HEK293 (cell line): ENCODE results near the gene TSKU.

ENCODE experiments used
- CTCF ChIA-PET: fragments of 350-600 bp; formaldehyde crosslinking; extraction: SDS; loops from one replicate; lab custom pipeline; 2021; ENCODE audit warnings: antibody characterized with exemption; lab: Yijun Ruan, JAX
- POLR2A ChIA-PET: fragments of 300-600 bp; formaldehyde crosslinking; extraction: SDS; loops from one replicate; lab custom pipeline; 2020; ENCODE audit warnings: antibody characterized with exemption, inconsistent platforms; lab: Yijun Ruan, JAX
- H3K27ac ChIP-seq: fragments of 200-500 bp; sonication (Bioruptor generic); 2 replicates; pipeline ENCODE4 v1.5.1; 2014; ENCODE audit warnings: low read depth, low read length, control low read depth, inconsistent platforms; ENCODE audit errors: extremely low read depth
- H3K36me3 ChIP-seq, 2 experiments: fragments of 200-500 bp in 1 of 2; sonication (Bioruptor generic) in 1 of 2; 1 replicate in 1 of 2; 2 replicates in 1 of 2; pipeline ENCODE4 v1.5.1; 2014 to 2017; ENCODE audit warnings: inconsistent platforms in 2 of 2, low read length in 2 of 2; ENCODE audit not compliant: control insufficient read depth in 2 of 2, insufficient read depth in 1 of 2
- H3K4me1 ChIP-seq: fragments of 200-500 bp; sonication (Bioruptor generic); 2 replicates; pipeline ENCODE4 v1.5.1; 2014; ENCODE audit warnings: mild to moderate bottlenecking, low read length, inconsistent platforms; ENCODE audit not compliant: control insufficient read depth, insufficient read depth
- H3K4me3 ChIP-seq: 2 replicates; pipeline ENCODE4 v1.5.1; 2011; ENCODE audit warnings: low read depth, mild to moderate bottlenecking, control low read depth, low read length, moderate library complexity
- H3K9me3 ChIP-seq: fragments of 200-500 bp; sonication (Bioruptor generic); 2 replicates; pipeline ENCODE4 v1.5.1; 2014; ENCODE audit warnings: low read depth, low read length, inconsistent platforms; ENCODE audit not compliant: control insufficient read depth, insufficient read depth
- GLI2 ChIP-seq: fragments of 450-650 bp; formaldehyde crosslinking; IDR thresholded peaks from 2 replicates; pipeline ENCODE4; 2017; ENCODE audit warnings: missing biosample characterization, missing genetic modification characterization, low read depth, borderline replicate concordance
- KLF1 ChIP-seq: fragments of 450-650 bp; formaldehyde crosslinking; IDR thresholded peaks from 2 replicates; pipeline ENCODE4 v1.5.1; 2016; ENCODE audit warnings: missing biosample characterization, missing genetic modification characterization
- KLF10 ChIP-seq: fragments of 450-650 bp; IDR thresholded peaks from 2 replicates; pipeline ENCODE4 v1.5.1; 2018; ENCODE audit warnings: missing biosample characterization, mild to moderate bottlenecking, missing genetic modification characterization
- RBAK ChIP-seq: fragments of 450-650 bp; formaldehyde crosslinking; IDR thresholded peaks from 2 replicates; pipeline ENCODE4 v1.5.1; 2016; ENCODE audit warnings: missing biosample characterization, missing genetic modification characterization
- SP7 ChIP-seq: fragments of 450-650 bp; formaldehyde crosslinking; IDR thresholded peaks from 2 replicates; pipeline ENCODE4 v1.5.1; 2016; ENCODE audit warnings: missing biosample characterization, missing genetic modification characterization
- TRIM28 ChIP-seq: IDR thresholded peaks from 2 replicates; pipeline ENCODE4 v1.6.1; 2011; ENCODE audit warnings: low read length, control low read depth, borderline replicate concordance
- TSHZ1 ChIP-seq: fragments of 450-650 bp; formaldehyde crosslinking; IDR thresholded peaks from 2 replicates; pipeline ENCODE4 v1.5.1; 2016; ENCODE audit warnings: missing biosample characterization, missing genetic modification characterization, borderline replicate concordance
- YY1 ChIP-seq: fragments of 450-650 bp; formaldehyde crosslinking; IDR thresholded peaks from 2 replicates; pipeline ENCODE4 v1.5.1; 2018; ENCODE audit warnings: missing biosample characterization, missing genetic modification characterization
- ZFHX2 ChIP-seq: fragments of 450-650 bp; formaldehyde crosslinking; conservative IDR thresholded peaks from 2 replicates; pipeline ENCODE4 v1.5.1; 2016; ENCODE audit warnings: missing biosample characterization, missing genetic modification characterization
- ZIC2 ChIP-seq: fragments of 450-650 bp; formaldehyde crosslinking; IDR thresholded peaks from 2 replicates; pipeline ENCODE4 v1.5.1; 2016; ENCODE audit warnings: missing biosample characterization, missing genetic modification characterization
- ZNF148 ChIP-seq: fragments of 450-650 bp; formaldehyde crosslinking; IDR thresholded peaks from 2 replicates; pipeline ENCODE4 v1.5.0; 2017; ENCODE audit warnings: missing biosample characterization, missing genetic modification characterization, borderline replicate concordance
- ZNF19 ChIP-seq: fragments of 450-650 bp; formaldehyde crosslinking; IDR thresholded peaks from 2 replicates; pipeline ENCODE4; 2016; ENCODE audit warnings: missing biosample characterization, missing genetic modification characterization, low read depth
- ZNF2 ChIP-seq: fragments of 450-650 bp; formaldehyde crosslinking; IDR thresholded peaks from 2 replicates; pipeline ENCODE4 v1.5.1; 2016; ENCODE audit warnings: missing biosample characterization, missing genetic modification characterization
- ZNF24 ChIP-seq: fragments of 450-650 bp; formaldehyde crosslinking; IDR thresholded peaks from 2 replicates; pipeline ENCODE4 v1.5.1; 2016; ENCODE audit warnings: missing biosample characterization, missing genetic modification characterization
- ZNF248 ChIP-seq: fragments of 450-650 bp; formaldehyde crosslinking; IDR thresholded peaks from 2 replicates; pipeline ENCODE4 v1.5.1; 2017; ENCODE audit warnings: missing biosample characterization, missing genetic modification characterization
- ZNF302 ChIP-seq: fragments of 450-650 bp; formaldehyde crosslinking; IDR thresholded peaks from 2 replicates; pipeline ENCODE4 v1.5.1; 2016; ENCODE audit warnings: missing biosample characterization, missing genetic modification characterization, low read depth
- ZNF324 ChIP-seq: fragments of 450-650 bp; formaldehyde crosslinking; IDR thresholded peaks from 2 replicates; pipeline ENCODE4 v1.5.1; 2016; ENCODE audit warnings: missing biosample characterization, missing genetic modification characterization
- ZNF335 ChIP-seq: fragments of 450-650 bp; formaldehyde crosslinking; conservative IDR thresholded peaks from 2 replicates; pipeline ENCODE4 v1.5.1; 2016; ENCODE audit warnings: missing biosample characterization, missing genetic modification characterization
- ZNF404 ChIP-seq: fragments of 450-650 bp; formaldehyde crosslinking; IDR thresholded peaks from 2 replicates; pipeline ENCODE4 v1.5.1; 2017; ENCODE audit warnings: missing biosample characterization, missing genetic modification characterization
- ZNF544 ChIP-seq: fragments of 450-650 bp; formaldehyde crosslinking; IDR thresholded peaks from 2 replicates; pipeline ENCODE4 v1.5.0; 2017; ENCODE audit warnings: missing biosample characterization, missing genetic modification characterization
- ZNF596 ChIP-seq: fragments of 450-650 bp; IDR thresholded peaks from 2 replicates; pipeline ENCODE4 v1.5.0; 2018; ENCODE audit warnings: missing biosample characterization, mild to moderate bottlenecking, missing genetic modification characterization, moderate library complexity
- ZNF621 ChIP-seq: fragments of 450-650 bp; formaldehyde crosslinking; IDR thresholded peaks from 2 replicates; pipeline ENCODE4 v1.5.1; 2017; ENCODE audit warnings: missing biosample characterization, missing genetic modification characterization
- ZNF623 ChIP-seq: fragments of 450-650 bp; formaldehyde crosslinking; IDR thresholded peaks from 2 replicates; pipeline ENCODE4 v1.5.1; 2016; ENCODE audit warnings: missing biosample characterization, missing genetic modification characterization
- ZNF624 ChIP-seq: fragments of 450-650 bp; formaldehyde crosslinking; IDR thresholded peaks from 2 replicates; pipeline ENCODE4 v1.5.1; 2017; ENCODE audit warnings: missing biosample characterization, missing genetic modification characterization
- ZNF670 ChIP-seq: fragments of 450-650 bp; formaldehyde crosslinking; IDR thresholded peaks from 2 replicates; pipeline ENCODE4 v1.5.1; 2016; ENCODE audit warnings: missing biosample characterization, missing genetic modification characterization, low read depth
- ZNF704 ChIP-seq: fragments of 450-650 bp; formaldehyde crosslinking; IDR thresholded peaks from 2 replicates; pipeline ENCODE4 v1.5.1; 2016; ENCODE audit warnings: missing biosample characterization, missing genetic modification characterization
- ZNF776 ChIP-seq: fragments of 450-650 bp; formaldehyde crosslinking; IDR thresholded peaks from 2 replicates; pipeline ENCODE4 v1.5.0; 2017; ENCODE audit warnings: missing biosample characterization, missing genetic modification characterization, borderline replicate concordance

Gene TSKU

GRCh38 chr11:76761718-76762355 lies 21.3 kb upstream of the TSKU start:
- TF ChIP-seq TSHZ1 (tag by site-specific recombination) (no peak), ZNF624 (tag by site-specific recombination) (no peak), TRIM28 (no peak), RBAK (no peak), KLF1 (tag by site-specific recombination) (no peak), ZFHX2 (tag by site-specific recombination) (no peak), YY1 (tag by site-specific recombination) (no peak), ZNF148 (tag by site-specific recombination) (no peak), ZNF24 (tag by site-specific recombination) (no peak), ZNF621 (tag by site-specific recombination) (no peak), ZNF623 (tag by site-specific recombination) (no peak), ZNF544 (tag by site-specific recombination) (no peak), ZNF302 (tag by site-specific recombination) (no peak), ZNF2 (no peak), GLI2 (no peak), SP7 (tag by site-specific recombination) (no peak)
- Histone ChIP-seq H3K27ac (no peak overlapping the region), H3K9me3 (no peaks in the 10 kb centered on the region), H3K4me1 (no peaks in the 10 kb centered on the region), H3K4me3 (no peak overlapping the region), H3K36me3 (no peaks in the 10 kb centered on the region)
- CTCF ChIA-PET, result interaction anchor here (0.6 to 1.0 kb wide), 3 partner anchors 15 to 40 kb away, joined by 3 to 4 read pairs (median 3); no protein-coding TSS in a partner anchor
- POLR2A ChIA-PET, result no interaction called here

GRCh38 chr11:76762356-76762752 lies 20.8 kb upstream of the TSKU start:
- POLR2A ChIA-PET, result no interaction called here
- CTCF ChIA-PET, result interaction anchor here (0.5 to 0.9 kb wide), 4 partner anchors 15 to 277 kb away, joined by 3 to 4 read pairs (median 3); no protein-coding TSS in a partner anchor
- H3K4me1 ChIP-seq, result no peaks in the 10 kb centered on the region
- no peaks in the 10 kb centered on the region for H3K36me3 ChIP-seq
- H3K27ac ChIP-seq, result no peak overlapping the region
- H3K4me3 ChIP-seq, result no peak overlapping the region
- no peaks in the 10 kb centered on the region for H3K9me3 ChIP-seq
- no peak for TF ChIP-seq ZNF248 (tag by site-specific recombination)
- no peak for TF ChIP-seq ZNF596 (tag by site-specific recombination)
- no peak for TF ChIP-seq ZNF670
- no peak for TF ChIP-seq ZFHX2 (tag by site-specific recombination)
- no peak for TF ChIP-seq ZNF335 (tag by site-specific recombination)
- no peak for TF ChIP-seq ZIC2 (tag by site-specific recombination)
- no peak for TF ChIP-seq ZNF19 (tag by site-specific recombination)
- TF ChIP-seq ZNF623 (tag by site-specific recombination), result no peak
- TF ChIP-seq KLF10 (tag by site-specific recombination), result no peak
- TF ChIP-seq ZNF704 (tag by site-specific recombination), result no peak
- TF ChIP-seq ZNF324, result no peak
- no peak for TF ChIP-seq ZNF404 (tag by site-specific recombination)
- TF ChIP-seq ZNF776 (tag by site-specific recombination), result no peak
